Left kidney (tissue), 8 donors: ENCODE data around the gene MLF1. TPM values are rescaled to one million over a fixed set of nuclear protein-coding genes. Genes with fewer than 3 reads are reported as not detected.
"Not testable (repeated sequence)": the region's sequence is repeated elsewhere in the genome, so short reads cannot be mapped to it uniquely, and the experiment has no call there.

Source experiments
- DNase-seq: peaks from one replicate; pipeline ENCODE4 v3.0.0-alpha.2; 2013
- long read RNA-seq, 8 donors: transcript quantifications; one replicate each; lab custom pipeline, GENCODE V29; 2026
- polyA plus RNA-seq: library from polyadenylated mRNA; unstranded; fragments of 120-200 nt; gene quantifications from one replicate; pipeline ENCODE4 v1.2.1, GENCODE V29; 2013; ENCODE audit not compliant: insufficient read length

MLF1 gene, protein sequence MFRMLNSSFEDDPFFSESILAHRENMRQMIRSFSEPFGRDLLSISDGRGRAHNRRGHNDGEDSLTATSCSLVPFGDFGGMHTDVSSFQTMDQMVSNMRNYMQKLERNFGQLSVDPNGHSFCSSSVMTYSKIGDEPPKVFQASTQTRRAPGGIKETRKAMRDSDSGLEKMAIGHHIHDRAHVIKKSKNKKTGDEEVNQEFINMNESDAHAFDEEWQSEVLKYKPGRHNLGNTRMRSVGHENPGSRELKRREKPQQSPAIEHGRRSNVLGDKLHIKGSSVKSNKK
- polyA plus RNA-seq = 62.9 TPM
- long read RNA-seq, donor 1, transcript MLF1-202 (7 exons, 2,222 nt) = minor isoform, 9 of 28 reads
- long read RNA-seq, donor 1, transcript MLF1-201 (7 exons, 2,203 nt) = major isoform, 19 of 28 reads
- long read RNA-seq, donor 1, partial matches to known transcripts = 0 of 28 reads
- long read RNA-seq, donor 1, other reads (novel, unspliced or antisense) = 0 of 28 reads
- long read RNA-seq, donor 2, transcript MLF1-201 (7 exons, 2,203 nt) = major isoform, 12 of 14 reads
- long read RNA-seq, donor 2, partial matches to known transcripts = 0 of 14 reads
- long read RNA-seq, donor 2, other reads (novel, unspliced or antisense) = 0 of 14 reads
- long read RNA-seq, donor 3, transcript MLF1-201 (7 exons, 2,203 nt) = major isoform, 14 of 18 reads
- long read RNA-seq, donor 3, partial matches to known transcripts = 0 of 18 reads
- long read RNA-seq, donor 3, other reads (novel, unspliced or antisense) = 0 of 18 reads
- long read RNA-seq, donor 4, partial matches to known transcripts = 0 of 3 reads
- long read RNA-seq, donor 4, other reads (novel, unspliced or antisense) = 0 of 3 reads
- long read RNA-seq, donor 5, transcript MLF1-202 (7 exons, 2,222 nt) = minor isoform, 10 of 47 reads
- long read RNA-seq, donor 5, transcript MLF1-201 (7 exons, 2,203 nt) = major isoform, 33 of 47 reads
- long read RNA-seq, donor 5, partial matches to known transcripts = 0 of 47 reads
- long read RNA-seq, donor 5, other reads (novel, unspliced or antisense) = 0 of 47 reads
- long read RNA-seq, donor 6, transcript MLF1-201 (7 exons, 2,203 nt) = major isoform, 11 of 14 reads
- long read RNA-seq, donor 6, partial matches to known transcripts = 0 of 14 reads
- long read RNA-seq, donor 6, other reads (novel, unspliced or antisense) = 0 of 14 reads
- long read RNA-seq, donor 7, transcript MLF1-201 (7 exons, 2,203 nt) = major isoform, 27 of 81 reads
- long read RNA-seq, donor 7, transcript MLF1-202 (7 exons, 2,222 nt) = minor isoform, 5 of 81 reads
- long read RNA-seq, donor 7, partial matches to known transcripts = 49 of 81 reads
- long read RNA-seq, donor 7, other reads (novel, unspliced or antisense) = 0 of 81 reads
- long read RNA-seq, donor 8, transcript MLF1-201 (7 exons, 2,203 nt) = major isoform, 6 of 9 reads
- long read RNA-seq, donor 8, partial matches to known transcripts = 0 of 9 reads
- long read RNA-seq, donor 8, other reads (novel, unspliced or antisense) = 0 of 9 reads

DNA sequence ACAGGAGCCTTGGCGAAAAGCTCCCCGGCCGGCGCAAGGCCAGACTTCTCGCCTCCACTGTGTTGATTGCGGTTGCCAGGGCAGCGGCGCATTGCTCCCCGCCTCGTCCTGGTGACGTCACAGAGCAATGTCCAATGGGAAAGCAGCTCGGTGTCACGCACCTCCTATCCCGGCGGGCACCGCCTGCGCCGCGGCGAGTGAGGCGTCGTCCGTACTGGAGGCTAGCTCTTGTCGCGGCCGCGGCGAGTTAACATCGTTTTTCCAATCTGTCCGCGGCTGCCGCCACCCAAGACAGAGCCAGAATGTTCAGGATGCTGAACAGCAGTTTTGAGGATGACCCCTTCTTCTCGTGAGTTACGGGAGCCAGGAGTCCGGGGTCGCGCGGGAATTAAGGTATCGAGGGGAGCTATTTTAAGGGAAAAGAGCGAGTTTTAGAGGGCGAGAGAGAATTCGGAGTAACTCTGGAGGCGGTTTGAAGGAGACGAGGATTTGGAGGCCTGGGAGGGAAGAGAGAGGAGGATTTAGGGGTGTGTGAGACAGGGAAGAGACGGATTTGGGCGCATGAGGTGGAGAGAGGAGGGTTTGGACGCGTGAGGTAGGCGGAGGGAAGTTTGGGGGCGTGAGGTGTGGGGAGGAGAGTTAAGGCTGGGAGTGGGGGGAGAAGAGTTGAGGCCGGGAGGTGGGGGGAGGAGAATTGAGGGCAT lies at the start of gene MLF1:
Gene MLF1, plus strand, starts transcription at position 196 of the 704 bp plus-strand sequence. Its CDS starts 107 bp downstream, at position 303.
- peak; percentile 95 for DNase-seq

DNA sequence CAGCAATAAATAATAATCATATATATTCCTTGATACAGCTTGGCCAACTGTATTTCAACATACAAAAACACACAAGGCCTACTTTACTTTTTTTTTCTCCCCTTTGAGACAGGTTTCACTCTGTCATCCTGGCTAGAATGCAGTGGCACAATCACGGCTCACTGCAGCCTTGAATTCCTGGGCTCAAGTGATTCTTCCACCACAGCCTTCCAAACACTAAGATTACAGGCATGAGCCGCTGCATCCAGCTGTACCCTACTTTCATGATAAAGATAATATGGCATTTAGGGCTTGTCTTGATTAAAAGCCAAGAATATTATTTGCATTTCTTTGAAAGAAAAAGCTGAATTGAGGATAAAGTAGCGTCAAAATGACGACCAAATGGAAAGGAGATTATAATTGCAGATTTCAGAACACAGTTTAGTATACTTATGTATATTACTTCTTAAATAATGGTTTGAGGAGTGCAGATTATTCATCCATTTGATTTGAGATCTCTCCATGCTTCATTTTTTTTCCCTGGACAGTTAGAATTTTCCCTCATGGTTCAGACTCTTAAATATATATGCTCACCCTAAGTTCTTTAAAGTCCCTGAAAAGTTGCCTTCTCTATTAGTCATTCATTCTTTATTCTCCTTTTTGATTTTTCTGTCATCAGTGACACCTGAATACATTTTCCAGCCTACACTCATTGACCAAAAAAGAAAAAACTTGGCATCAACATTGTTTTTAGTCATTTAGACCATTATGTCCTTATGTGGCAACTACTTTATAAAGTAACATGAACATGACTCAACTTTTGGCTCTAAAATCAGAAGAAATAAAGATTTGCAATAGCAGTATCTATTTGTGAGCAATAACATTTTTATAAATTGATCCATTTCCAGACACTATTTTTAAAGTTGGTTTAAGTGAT lies 48.5 kb upstream of the MLF1 start:
- DNase-seq = no peak

DNA sequence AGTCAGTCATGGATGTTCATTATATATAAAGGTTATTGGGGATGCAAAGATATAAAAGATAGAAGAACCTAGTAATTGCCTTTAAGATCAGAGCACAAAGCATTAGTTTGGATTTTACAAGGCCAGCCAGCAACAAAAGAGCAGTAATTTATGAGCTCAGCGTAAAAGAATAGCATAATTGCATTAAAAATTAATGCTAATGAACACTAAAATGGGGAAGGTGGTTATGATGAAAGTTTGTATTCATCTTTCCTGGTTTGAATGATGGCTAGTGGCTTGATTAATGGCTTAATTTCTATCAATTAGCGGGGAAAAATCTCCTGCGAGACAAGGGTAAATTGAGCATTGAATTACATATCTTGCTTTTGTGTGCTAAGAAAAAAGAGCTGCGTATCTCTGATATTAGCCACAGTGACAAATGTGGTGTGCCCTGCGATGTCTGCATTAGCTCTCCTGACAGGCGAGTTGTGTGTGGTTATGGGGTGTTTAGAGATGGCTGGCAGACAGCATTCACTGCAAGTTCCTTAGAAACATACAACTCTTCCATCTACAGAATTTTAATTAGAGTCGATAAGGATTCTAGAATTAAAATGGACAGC lies 42.8 kb upstream of the MLF1 start:
- DNase-seq = no peak

DNA sequence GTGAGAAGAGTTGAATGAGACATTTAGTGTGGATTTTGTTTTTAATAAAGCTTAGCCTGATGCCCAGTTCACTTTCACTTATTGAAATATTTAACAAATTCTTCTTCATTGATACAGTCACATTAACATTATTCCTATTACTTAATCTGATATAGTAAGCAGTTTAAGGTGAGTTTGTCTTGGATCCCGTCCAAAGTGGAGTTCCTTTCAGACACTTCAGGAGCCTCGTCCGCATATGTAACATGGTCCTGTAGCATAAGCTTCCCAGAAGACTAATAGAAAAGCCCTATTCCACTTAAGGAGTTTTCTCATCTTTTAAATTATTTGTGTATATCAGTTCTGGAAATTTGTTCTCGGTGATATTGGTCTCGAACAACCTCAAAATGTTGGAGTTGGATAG lies 39.7 kb upstream of the MLF1 start:
- DNase-seq = no peak

DNA sequence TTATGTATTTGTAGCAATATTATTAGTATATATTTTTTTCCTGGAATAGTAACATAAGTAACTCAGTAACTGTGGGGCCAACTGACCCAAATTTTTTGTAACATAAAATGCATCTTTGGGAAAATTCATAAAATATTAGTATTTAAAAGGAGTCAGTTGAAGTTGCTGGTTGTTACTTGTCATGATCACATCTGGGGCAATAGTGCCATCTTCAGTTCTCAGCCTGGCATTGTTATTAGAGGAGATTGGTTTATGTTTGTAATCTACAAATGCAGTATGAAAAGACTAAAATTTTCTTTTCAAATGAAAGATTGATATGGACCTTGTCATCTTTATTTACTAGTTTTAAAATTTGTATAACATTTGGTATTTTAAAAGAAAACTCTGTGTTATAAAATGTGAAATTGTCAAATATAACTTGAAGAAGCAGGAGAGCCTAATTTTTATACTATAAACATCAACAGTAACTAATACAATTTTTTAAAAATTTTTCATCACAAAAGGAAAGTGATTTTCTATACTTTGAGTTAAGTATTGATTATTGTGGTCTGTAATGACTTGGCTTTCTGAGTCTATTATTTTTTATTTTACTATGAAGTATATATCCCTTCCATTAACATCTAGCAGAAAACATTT lies 38.8 kb upstream of the MLF1 start:
- DNase-seq = peak; percentile 24

DNA sequence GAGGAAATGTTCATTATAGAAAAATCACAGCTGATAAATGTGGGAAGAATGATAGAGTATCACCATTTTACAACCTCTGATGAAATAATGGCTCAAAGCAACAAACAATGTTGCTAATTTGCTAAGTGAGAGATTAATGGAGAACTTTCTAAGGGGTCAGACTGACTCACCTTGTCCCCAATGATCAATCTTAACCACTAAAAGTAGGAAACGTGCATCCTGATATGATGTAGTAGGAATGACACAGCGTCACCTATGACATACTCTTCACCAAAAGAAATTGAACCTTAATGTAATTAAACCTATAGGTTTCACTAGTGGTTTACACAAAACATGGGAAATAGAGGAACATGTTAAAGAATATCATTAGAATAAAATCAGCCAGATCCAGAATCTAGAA lies 35.1 kb upstream of the MLF1 start:
- no peak for DNase-seq

DNA sequence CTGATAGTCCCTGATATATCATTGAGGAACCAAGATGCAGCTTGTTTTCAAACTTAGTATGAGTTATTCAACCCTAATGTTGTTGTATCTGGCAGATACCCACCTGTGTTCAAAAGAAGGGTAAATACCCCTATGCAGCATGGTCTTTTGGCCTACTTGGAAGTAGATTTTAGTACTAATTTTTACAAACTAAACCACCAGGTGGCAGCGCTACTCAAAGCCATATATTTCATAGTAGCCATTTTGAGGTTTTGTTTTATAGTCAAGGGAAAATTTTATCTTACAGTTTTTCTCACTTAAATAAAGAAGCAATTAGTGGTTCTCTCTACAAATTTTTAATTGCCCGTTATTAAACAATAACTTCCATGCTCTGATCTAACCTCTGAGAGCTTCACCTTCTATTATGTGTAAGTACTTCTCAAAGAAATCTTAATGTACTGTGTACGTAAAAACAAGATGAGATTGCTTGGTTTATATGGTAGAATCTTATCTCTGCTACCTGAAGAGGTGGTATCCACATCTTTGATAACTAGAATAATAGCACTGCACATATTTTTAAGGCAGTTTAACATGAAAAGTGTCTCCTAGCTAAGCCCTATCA lies 31.5 kb upstream of the MLF1 start:
- peak; percentile 46 for DNase-seq

DNA sequence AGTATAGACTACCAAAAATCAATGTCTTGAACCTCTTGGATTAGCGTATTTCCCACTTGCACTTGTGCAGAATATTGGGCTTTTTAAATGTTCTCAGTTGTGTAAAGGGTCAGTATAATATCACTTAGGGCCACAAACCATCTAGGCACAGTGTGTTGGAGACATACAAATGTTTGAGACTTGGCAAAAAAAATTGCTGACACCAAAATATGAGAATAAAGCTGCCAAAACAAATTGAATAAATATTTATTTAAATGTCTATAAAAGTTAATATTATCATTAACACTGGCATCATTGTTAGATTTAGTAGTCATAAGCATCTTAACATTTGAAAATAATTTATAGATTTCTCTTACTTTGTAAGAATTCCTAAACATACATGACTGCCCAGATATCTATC lies 30.9 kb upstream of the MLF1 start:
- no peak for DNase-seq

DNA sequence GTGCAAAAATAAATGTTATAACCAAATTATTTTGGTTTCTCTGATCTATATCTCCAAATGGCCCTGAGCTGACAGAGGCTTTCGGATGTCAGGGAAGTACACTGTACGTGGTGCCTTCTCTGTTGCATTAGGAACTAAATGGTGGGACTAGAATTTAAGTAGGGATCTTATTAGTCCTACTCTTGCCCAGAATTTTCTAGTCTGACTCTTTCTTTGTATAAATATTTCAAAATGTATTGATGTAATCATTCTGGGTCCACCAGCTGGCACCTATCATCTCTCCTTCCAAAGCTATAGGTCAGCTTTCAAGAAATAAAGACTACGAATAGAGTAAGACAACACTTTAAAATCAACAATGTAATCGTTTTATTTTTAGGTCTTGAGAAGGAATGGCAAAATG lies 22.3 kb upstream of the MLF1 start:
- no peak for DNase-seq

DNA sequence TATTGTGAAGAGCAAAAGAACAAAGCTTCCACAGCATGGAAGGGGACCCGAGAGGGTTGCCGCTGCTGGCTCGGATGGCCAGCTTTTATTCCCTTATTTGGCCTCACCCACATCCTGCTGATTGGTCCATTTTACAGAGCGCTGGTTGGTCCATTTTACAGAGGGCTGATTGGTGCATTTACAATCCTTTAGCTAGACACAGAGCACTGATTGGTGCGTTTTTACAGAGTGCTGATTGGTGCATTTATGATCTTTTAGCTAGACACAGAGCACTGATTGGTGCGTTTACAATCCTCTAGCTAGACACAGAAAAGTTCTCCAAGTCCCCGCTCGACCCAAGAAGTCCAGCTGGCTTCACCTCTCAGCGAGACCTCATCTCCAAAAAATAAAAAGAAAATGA lies 21.1 kb upstream of the MLF1 start:
- not testable (repeated sequence) for DNase-seq

DNA sequence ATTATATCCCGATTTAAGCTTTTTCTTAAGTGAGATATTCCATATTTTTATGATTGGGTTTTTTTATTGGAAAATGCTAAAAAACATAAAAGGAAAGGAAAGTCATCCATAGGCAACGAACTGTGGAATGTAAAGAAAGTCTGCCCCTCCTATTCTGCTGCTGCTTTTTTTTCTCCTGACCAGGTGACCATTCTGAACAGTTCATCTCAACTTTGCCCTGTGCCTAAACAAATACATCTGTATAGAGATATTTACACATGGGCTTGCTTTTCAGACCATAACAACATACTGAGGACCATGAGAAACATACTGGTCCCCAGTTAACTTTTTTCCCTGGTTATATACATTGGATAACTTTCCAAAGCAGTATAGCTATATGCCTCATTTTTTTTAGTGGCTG lies 18.9 kb upstream of the MLF1 start:
- DNase-seq = no peak

DNA sequence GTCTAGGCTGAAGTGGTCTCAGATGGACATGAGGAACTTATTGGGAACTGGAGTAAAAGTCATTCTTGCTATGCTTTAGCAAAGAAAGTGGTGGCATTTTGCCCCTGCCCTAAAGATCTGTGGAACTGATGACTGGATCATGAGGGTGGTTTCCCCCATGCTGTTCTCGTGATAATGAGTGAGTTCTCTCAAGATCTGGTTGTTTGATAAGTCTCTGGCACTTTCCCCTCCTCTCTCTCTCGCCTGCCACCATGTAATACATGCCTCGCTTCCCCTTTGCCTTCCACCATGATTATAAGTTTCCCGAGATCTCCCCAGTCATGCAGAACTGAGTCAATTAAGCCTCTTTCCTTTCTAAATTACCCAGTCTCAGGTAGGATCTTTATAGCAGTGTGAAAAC lies 11.5 kb upstream of the MLF1 start:
- no peak for DNase-seq

DNA sequence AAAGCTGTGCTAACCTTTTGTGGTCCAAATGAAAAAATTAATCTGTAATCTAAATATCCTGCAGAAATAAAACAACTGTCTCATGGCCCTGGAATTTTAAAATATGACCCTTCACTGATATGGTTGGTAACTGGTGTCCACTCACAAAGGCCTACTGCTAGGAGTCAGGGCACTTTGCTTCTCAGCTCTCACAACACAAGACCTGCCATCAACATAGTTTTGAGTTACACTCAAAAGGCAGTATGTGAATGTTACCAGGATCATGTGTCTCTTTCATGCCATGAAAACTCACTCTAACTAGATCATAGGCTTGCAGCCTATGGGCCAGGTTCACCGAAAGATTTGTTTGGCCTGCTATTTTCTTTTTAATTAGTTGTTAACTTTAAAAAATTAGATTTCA lies 10.0 kb upstream of the MLF1 start:
- DNase-seq = no peak

DNA sequence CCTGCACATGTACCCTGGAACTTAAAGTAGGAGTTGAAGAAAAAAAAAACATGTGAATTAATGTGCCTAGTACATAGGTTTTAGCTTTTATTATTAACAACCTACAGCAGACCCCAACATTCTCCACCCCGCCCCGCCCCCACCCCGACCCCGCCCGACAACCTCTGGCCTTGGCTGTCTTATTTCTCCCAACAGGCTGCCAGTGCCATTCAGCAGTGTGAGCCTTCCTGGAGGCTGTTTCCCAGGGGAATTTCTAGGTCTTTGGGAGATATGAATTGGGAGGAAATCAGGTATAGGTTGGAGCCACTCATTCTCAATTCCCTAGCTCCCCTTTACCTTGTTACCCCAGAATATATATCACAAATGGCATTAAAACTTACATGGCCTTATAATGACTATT lies 8.3 kb upstream of the MLF1 start:
- DNase-seq = no peak

DNA sequence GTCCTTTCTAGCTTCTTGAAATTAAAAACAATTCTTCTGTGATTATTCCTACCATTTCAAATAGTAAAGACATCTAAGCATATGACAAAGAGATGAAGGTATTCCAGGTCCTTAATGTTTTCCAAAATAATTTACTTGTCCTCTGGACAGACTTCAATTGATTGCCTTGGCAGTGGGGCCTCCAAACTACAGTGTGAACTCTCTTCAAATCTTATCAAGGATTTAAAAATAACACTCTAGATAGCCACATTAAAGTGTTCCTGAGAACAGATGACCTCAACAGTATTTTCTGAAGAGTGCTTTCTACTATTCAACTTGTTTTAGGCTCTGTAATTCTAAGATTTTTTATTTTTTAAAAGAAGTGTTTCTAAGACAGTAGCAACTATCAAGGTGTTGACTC lies 7.9 kb upstream of the MLF1 start:
- no peak for DNase-seq

DNA sequence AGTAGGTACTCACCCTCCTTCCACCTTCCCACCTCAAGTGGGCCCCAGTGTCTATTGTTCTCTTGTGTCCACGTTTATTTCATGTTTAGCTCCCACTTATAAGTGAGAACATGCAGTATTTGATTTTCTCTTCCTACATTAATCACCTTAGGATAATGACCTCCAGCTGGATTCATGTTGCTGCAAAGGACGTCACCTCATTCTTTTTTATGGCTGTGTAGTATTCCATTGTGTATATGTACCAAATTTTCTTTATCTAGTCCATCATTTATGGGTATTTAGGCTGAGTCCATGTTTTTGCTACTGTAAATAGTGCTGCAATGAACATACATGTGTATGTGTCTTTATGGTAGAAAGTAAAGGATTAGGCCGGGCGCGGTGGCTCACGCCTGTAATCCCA lies 5.9 kb upstream of the MLF1 start:
- DNase-seq = no peak

DNA sequence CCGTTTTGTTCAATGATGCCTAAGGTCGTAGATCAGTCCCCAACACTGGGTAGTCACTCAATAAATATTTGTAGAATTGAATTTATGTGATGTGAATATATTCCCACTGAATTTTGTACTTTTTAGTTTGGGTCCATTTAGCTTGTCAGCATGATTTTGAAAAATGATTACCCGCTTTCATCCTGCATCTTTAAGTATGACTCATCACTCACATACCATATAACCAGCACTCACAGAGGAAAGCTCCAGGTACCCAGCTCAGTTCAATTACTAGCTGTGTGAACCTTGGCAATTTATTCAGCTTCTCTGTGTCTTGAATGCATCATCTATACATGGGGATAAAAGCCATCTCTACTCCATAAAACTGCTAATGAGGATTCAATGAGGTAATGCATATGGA lies 2.2 kb upstream of the MLF1 start:
- no peak for DNase-seq

DNA sequence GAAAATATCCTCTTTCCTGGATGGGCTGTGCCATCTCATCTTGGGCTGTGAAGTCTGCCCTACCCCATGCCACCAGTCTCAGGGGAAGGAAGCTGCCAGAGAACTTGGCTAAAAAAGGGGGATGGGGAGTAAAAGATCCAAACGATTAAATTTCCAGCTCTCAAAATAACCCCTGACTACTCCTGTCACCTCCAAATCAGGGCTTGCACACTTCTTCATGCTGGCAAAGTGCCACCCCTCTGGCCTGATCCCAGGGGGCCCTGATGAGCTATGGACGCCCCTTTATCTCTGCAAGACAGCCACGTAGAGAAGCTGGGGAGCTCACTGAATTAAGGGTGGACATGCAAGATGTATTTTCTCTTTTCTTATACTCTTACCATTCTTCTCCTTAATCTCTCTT lies 1.2 kb upstream of the MLF1 start:
- DNase-seq = no peak
